IMR-90 (cell line): ENCODE data around the gene CREB5. TPM values are rescaled to one million over a fixed set of nuclear protein-coding genes. Genes with fewer than 3 reads are reported as not detected.

Experiments used
- ATAC-seq: fragments of 200-7000 bp; cut with Tn5 transposase; 2 replicates; pipeline ENCODE4 v1.9.1; 2020; ENCODE audit warnings: low read depth, mild to moderate bottlenecking, moderate library complexity
- BruUV-seq: library from RNA; stranded (reverse); fragments of 400-500 nt; replicated peaks from 2 replicates; lab custom pipeline; 2021; lab: Mats Ljungman, UMichigan
- CTCF ChIA-PET: fragments of 300-600 bp; formaldehyde crosslinking; extraction: SDS; loops from one replicate; lab custom pipeline; 2021; ENCODE audit warnings: antibody characterized with exemption; lab: Yijun Ruan, JAX
- POLR2A ChIA-PET: fragments of 300-600 bp; sonication (Branson Sonifier 250); formaldehyde crosslinking; loops from one replicate; lab custom pipeline; 2022; ENCODE audit warnings: antibody characterized with exemption; ENCODE audit not compliant: unreplicated experiment; lab: Charles Lee
- DNase-seq: peaks from one replicate; pipeline ENCODE4 v3.0.0; 2013
- H2AFZ ChIP-seq: replicated peaks from 2 replicates; pipeline ENCODE3; 2013; ENCODE audit warnings: low read length, mild to moderate bottlenecking; ENCODE audit not compliant: poor library complexity
- H2AK5ac ChIP-seq: 2 replicates; pipeline ENCODE4 v1.6.1; 2013; ENCODE audit warnings: low read depth, low read length, inconsistent platforms
- H2AK9ac ChIP-seq: replicated peaks from 2 replicates; pipeline ENCODE3; 2013; ENCODE audit warnings: mild to moderate bottlenecking, low read depth, low read length, moderate library complexity; ENCODE audit not compliant: poor library complexity
- H2BK120ac ChIP-seq: 2 replicates; pipeline ENCODE4 v1.6.1; 2013; ENCODE audit warnings: low read depth, low read length, inconsistent platforms
- H2BK15ac ChIP-seq: 3 replicates; pipeline ENCODE4 v1.6.1; 2013; ENCODE audit warnings: low read depth, low read length, inconsistent platforms
- H2BK20ac ChIP-seq: 2 replicates; pipeline ENCODE4 v1.6.1; 2013; ENCODE audit warnings: low read depth, mild to moderate bottlenecking, inconsistent platforms, low read length, moderate library complexity
- H2BK5ac ChIP-seq: 2 replicates; pipeline ENCODE4 v1.6.1; 2013; ENCODE audit warnings: mild to moderate bottlenecking, low read depth, low read length, inconsistent platforms; ENCODE audit not compliant: poor library complexity, severe bottlenecking
- H3K14ac ChIP-seq: replicated peaks from 2 replicates; pipeline ENCODE4 v1.6.1; 2013; ENCODE audit warnings: low read depth, low read length, inconsistent platforms
- H3K18ac ChIP-seq: 2 replicates; pipeline ENCODE4 v1.6.1; 2013; ENCODE audit warnings: low read depth, low read length, control low read depth
- H3K23ac ChIP-seq: 2 replicates; pipeline ENCODE4 v1.6.1; 2013; ENCODE audit warnings: low read depth, low read length, inconsistent platforms
- H3K27ac ChIP-seq: 2 replicates; pipeline ENCODE4 v1.5.1; 2013; ENCODE audit warnings: mild to moderate bottlenecking, control low read depth, low read length; ENCODE audit not compliant: insufficient read depth
- H3K27me3 ChIP-seq: 2 replicates; pipeline ENCODE4 v1.6.1; 2013; ENCODE audit warnings: low read length; ENCODE audit not compliant: control insufficient read depth, insufficient read depth
- H3K36me3 ChIP-seq: 2 replicates; pipeline ENCODE4 v1.6.1; 2013; ENCODE audit warnings: low read length, mixed read lengths; ENCODE audit not compliant: control insufficient read depth, insufficient read depth
- H3K4ac ChIP-seq: 2 replicates; pipeline ENCODE4 v1.6.1; 2013; ENCODE audit warnings: low read depth, low read length, inconsistent platforms
- H3K4me1 ChIP-seq: 2 replicates; pipeline ENCODE4 v1.6.1; 2013; ENCODE audit warnings: low read length, mixed read lengths; ENCODE audit not compliant: control insufficient read depth, insufficient read depth
- H3K4me2 ChIP-seq: 2 replicates; pipeline ENCODE4 v1.6.1; 2013; ENCODE audit warnings: low read depth, mild to moderate bottlenecking, control low read depth, low read length, moderate library complexity
- H3K4me3 ChIP-seq: 2 replicates; pipeline ENCODE4 v1.5.1; 2013; ENCODE audit warnings: low read depth, mild to moderate bottlenecking, control low read depth, low read length, moderate library complexity; ENCODE audit not compliant: insufficient read depth
- H3K56ac ChIP-seq: 2 replicates; pipeline ENCODE4 v1.6.1; 2013; ENCODE audit warnings: low read length, inconsistent platforms; ENCODE audit not compliant: insufficient read depth; ENCODE audit errors: extremely low read depth
- H3K79me1 ChIP-seq, 2 experiments: 2 replicates each; pipeline ENCODE4 v1.6.1; 2013; ENCODE audit warnings: low read length in 2 of 2, inconsistent platforms in 1 of 2, low read depth in 1 of 2
- H3K9ac ChIP-seq: 2 replicates; pipeline ENCODE4 v1.6.1; 2013; ENCODE audit warnings: low read depth, low read length, control low read depth
- H3K9me1 ChIP-seq: 2 replicates; pipeline ENCODE4 v1.6.1; 2013; ENCODE audit warnings: low read length, inconsistent platforms; ENCODE audit not compliant: insufficient read depth
- H3K9me3 ChIP-seq: 2 replicates; pipeline ENCODE4 v1.6.1; 2013; ENCODE audit warnings: low read length; ENCODE audit not compliant: control insufficient read depth, insufficient read depth
- H4K20me1 ChIP-seq: 2 replicates; pipeline ENCODE4 v1.6.1; 2013; ENCODE audit warnings: low read length, inconsistent platforms; ENCODE audit not compliant: insufficient read depth
- H4K5ac ChIP-seq: 2 replicates; pipeline ENCODE4 v1.6.1; 2013; ENCODE audit warnings: mild to moderate bottlenecking, low read depth, low read length, control low read depth
- H4K8ac ChIP-seq, 2 experiments: 2 replicates each; pipeline ENCODE4 v1.6.1; 2013; ENCODE audit warnings: low read depth in 2 of 2, low read length in 2 of 2, control low read depth in 1 of 2, inconsistent platforms in 1 of 2
- H4K91ac ChIP-seq: 2 replicates; pipeline ENCODE4 v1.6.1; 2013; ENCODE audit warnings: low read depth, low read length, inconsistent platforms; ENCODE audit not compliant: insufficient read depth
- CHD1 ChIP-seq: IDR thresholded peaks from 2 replicates; pipeline ENCODE4 v1.6.1; 2012; ENCODE audit warnings: low read depth, low read length, improper control_type of control experiment
- CTCF ChIP-seq: conservative IDR thresholded peaks from 2 replicates; pipeline ENCODE4 v1.5.1; 2012; ENCODE audit warnings: mild to moderate bottlenecking, low read depth, low read length, improper control_type of control experiment
- ELK1 ChIP-seq: fragments of 150-350 bp; IDR thresholded peaks from 2 replicates; pipeline ENCODE4 v1.6.1; 2016; ENCODE audit warnings: low read depth, mild to moderate bottlenecking, low read length, moderate library complexity, borderline replicate concordance
- FOS ChIP-seq: fragments of 150-350 bp; IDR thresholded peaks from 2 replicates; pipeline ENCODE4 v1.6.1; 2016; ENCODE audit warnings: low read depth, low read length
- NFE2L2 ChIP-seq: fragments of 150-350 bp; IDR thresholded peaks from 2 replicates; pipeline ENCODE4 v1.6.1; 2016; ENCODE audit warnings: low read depth, mild to moderate bottlenecking, low read length
- POLR2A ChIP-seq: IDR thresholded peaks from 2 replicates; pipeline ENCODE4 v1.6.1; 2012; ENCODE audit warnings: mild to moderate bottlenecking, low read depth, low read length
- RAD21 ChIP-seq: IDR thresholded peaks from 2 replicates; pipeline ENCODE4 v1.6.1; 2012; ENCODE audit warnings: low read length, improper control_type of control experiment
- WGBS, 2 experiments: methylation state at CpG; one replicate each; pipeline versions ENCODE4 v1.1.5 to v1.1.7; 2013; ENCODE audit warnings: missing lambda C conversion rate in 2 of 2; ENCODE audit not compliant: insufficient read length in 1 of 2; ENCODE audit errors: extremely low coverage in 2 of 2; 5-methylcytosine and 5-hydroxymethylcytosine counted together
- dilution Hi-C: fragments of 300-500 bp; cut with HindIII; formaldehyde crosslinking; loops from one replicate; pipeline ENCODE4 v1.14.3; 2018; ENCODE audit warnings: low sequenced_read_pairs; ENCODE audit not compliant: unreplicated experiment
- in situ Hi-C: fragments of 300-500 bp; cut with MboI; formaldehyde crosslinking; loops from 3 replicates; pipeline ENCODE4 v1.14.3; 2019; ENCODE audit warnings: low sequenced_read_pairs, inconsistent platforms, mixed read lengths
- intact Hi-C: fragments of 100-400 bp; cut with micrococcal nuclease; formaldehyde crosslinking; loops from 2 replicates; pipeline ENCODE4 v1.10.0; 2022
- polyA plus RNA-seq, 3 experiments: library from polyadenylated mRNA; depleted of rRNA; stranded (reverse); fragments of >200 nt; gene quantifications; 2 replicates each; pipeline ENCODE4 v1.2.3, GENCODE V29; 2012; ENCODE audit warnings: low replicate concordance in 1 of 3
- total RNA-seq: library from RNA; depleted of rRNA; stranded (reverse); fragments of >200 nt; gene quantifications from 2 replicates; pipeline ENCODE4 v1.2.3, GENCODE V29; 2012

CREB5 gene
- total and polyA plus RNA-seq, 2 of the 4 experiments (the other 2 are of a cell fraction), result 7.3 to 13.1 TPM

- H3K79me1 ChIP-seq, result no peaks in the 10 kb centered on the region
- H3K9ac ChIP-seq, result no peak overlapping the region
- WGBS, 2 experiments, result no CpG with 5 or more reads among the region's 3 CpGs
- H2BK15ac ChIP-seq, result no peak overlapping the region
- H3K56ac ChIP-seq, result no peak overlapping the region
- no peak overlapping the region for H2AFZ ChIP-seq
- no peaks in the 10 kb centered on the region for H3K9me3 ChIP-seq
- H3K4me1 ChIP-seq, result peaks cover 8% of the 10 kb centered on the region; the same call in 1 of the 2 replicates
- TF ChIP-seq NFE2L2 (no peak), RAD21 (no peak), FOS (no peak), CTCF (no peak), ELK1 (no peak), CHD1 (no peak), POLR2A (no peak)
- H4K91ac ChIP-seq, result no peak overlapping the region
- BruUV-seq, result no TSS peak
- H3K27me3 ChIP-seq, result no peaks in the 10 kb centered on the region
- DNase-seq (no peak), ATAC-seq (no peak)
- H4K8ac ChIP-seq, result no peak overlapping the region
- no peak overlapping the region for H3K4ac ChIP-seq
- no peak overlapping the region for H3K4me2 ChIP-seq
- H3K4me3 ChIP-seq, result no peak overlapping the region
- H3K27ac ChIP-seq, result no peak overlapping the region
- no peak overlapping the region for H3K23ac ChIP-seq
- no peak overlapping the region for H3K14ac ChIP-seq
- no peaks in the 10 kb centered on the region for H4K20me1 ChIP-seq
- H4K5ac ChIP-seq, result no peak overlapping the region
- H2BK20ac ChIP-seq, result no peak overlapping the region
- ChIA-PET POLR2A (no interaction called here), CTCF (no interaction called here)
- peaks cover 5% of the 10 kb centered on the region; the same call in 1 of the 2 replicates for H3K36me3 ChIP-seq
- H3K18ac ChIP-seq, result no peak overlapping the region
- H2BK5ac ChIP-seq, result no peak overlapping the region
- no peaks in the 10 kb centered on the region; the same call in 1 of the 2 replicates for H3K9me1 ChIP-seq
- H2AK5ac ChIP-seq, result no peak overlapping the region
- intact Hi-C loops (no loop called here), in situ Hi-C loops (no loop called here), dilution Hi-C loops (no loop called here)
- H2BK120ac ChIP-seq, result no peak overlapping the region
- H2AK9ac ChIP-seq, result no peak overlapping the region
Measured at GRCh38 chr7:28812616-28813015, 400.3 kb downstream of the CREB5 start.
